Ovary (tissue), 9 donors: Measurements from ENCODE around the gene KMT5C. TPM values are rescaled to one million over a fixed set of nuclear protein-coding genes. Genes with fewer than 3 reads are reported as not detected.

ENCODE experiments used
- DNase-seq, 5 donors: peaks; one replicate each; pipeline ENCODE4 v3.0.0-alpha.2; 2019 to 2020
- H3K27ac ChIP-seq, 2 donors: fragments of 200-600 bp; one replicate each; pipeline versions ENCODE4 v1.5.1 to v1.8.0; 2019 to 2022
- H3K27me3 ChIP-seq: fragments of 200-600 bp; one replicate; pipeline ENCODE4 v1.8.0; 2022
- H3K36me3 ChIP-seq: fragments of 200-600 bp; sonication (generic); one replicate; pipeline ENCODE4 v1.5.1; 2019
- H3K4me1 ChIP-seq: one replicate; pipeline ENCODE4 v1.8.1; 2013; ENCODE audit warnings: mild to moderate bottlenecking, moderate library complexity; ENCODE audit not compliant: insufficient read depth
- H3K4me3 ChIP-seq: fragments of 200-600 bp; sonication (generic); one replicate; pipeline ENCODE4 v1.5.1; 2017
- H3K9me3 ChIP-seq, 2 donors: fragments of 200-600 bp in 1 of 2; sonication (generic) in 1 of 2; one replicate each; pipeline versions ENCODE4 v1.5.1 to v1.8.1; 2013 to 2019; ENCODE audit warnings: mild to moderate bottlenecking in 1 of 2, moderate library complexity in 1 of 2
- EP300 ChIP-seq: sonication (generic); formaldehyde crosslinking; IDR thresholded peaks from one replicate; pipeline ENCODE4 v1.6.1; 2017; ENCODE audit warnings: antibody characterized with exemption
- POLR2A ChIP-seq: fragments of 450-650 bp; IDR thresholded peaks from one replicate; pipeline ENCODE4 v1.6.1; 2017; ENCODE audit warnings: antibody characterized with exemption, mild to moderate bottlenecking, moderate library complexity
- WGBS, 3 donors: extraction: QIAGEN DNeasy Blood & Tissue Kit in 1 of 3; methylation state at CpG; one replicate each; pipeline versions ENCODE4 v1.1.5 to v1.1.7; 2013 to 2017; 5-methylcytosine and 5-hydroxymethylcytosine counted together
- intact Hi-C, 4 donors: fragments of 100-400 bp; cut with DNase I; formaldehyde crosslinking; loops; one replicate each; pipeline versions ENCODE4 v1.11.0 to v1.15.1; 2022 to 2023
- polyA plus RNA-seq, 2 donors: library from polyadenylated mRNA; stranded (reverse); fragments of 200-250 nt in 1 of 2; fragments of 350-450 nt in 1 of 2; fragmentation: Illumina TruSeq in 1 of 2; extraction: RNeasy Lipid Tissue Mini Kit (QIAGEN cat#74804) in 1 of 2; gene quantifications; one replicate each; pipeline ENCODE4 v1.2.3, GENCODE V29; 2013 to 2014
- total RNA-seq, 7 donors: library from RNA; depleted of rRNA in 2 of 7; stranded (reverse); fragments of >200 nt in 2 of 7; fragmentation: NEBNext Ultra II Directional in 3 of 7; extraction: Animal tissue kit (Norgen Biotek cat#: 25700) in 3 of 7; gene quantifications; one replicate each; pipeline versions ENCODE4 v1.1.0 to v1.2.4, GENCODE V29; 2016 to 2023
- TF ChIP-seq, protein P1 (sequence below), 3 donors: fragments of 450-650 bp in 2 of 3; fragments of 200-600 bp in 1 of 3; IDR thresholded peaks; one replicate each; pipeline versions ENCODE4 v1.5.1 to v1.8.0; 2016 to 2022; ENCODE audit warnings: antibody characterized with exemption in 3 of 3, mild to moderate bottlenecking in 1 of 3
- donor health status: DM: no; HTN: no; CAD: no; lungs with moderate emphysema.
- donor health status: DM: no; HTN: no; CAD: no.
- donor health status: Bipolar disorder and iron deficiency.
- donor health status: DM: yes; HTN: yes; CAD: no.
- donor health status: DM: no; HTN: no; CAD: no.
- donor health status: DM: yes; HTN: yes; CAD: no.

The KMT5C gene
- total and polyA plus RNA-seq, 9 donors, result 0.37 to 26.2 (median 11.9) TPM

DNA sequence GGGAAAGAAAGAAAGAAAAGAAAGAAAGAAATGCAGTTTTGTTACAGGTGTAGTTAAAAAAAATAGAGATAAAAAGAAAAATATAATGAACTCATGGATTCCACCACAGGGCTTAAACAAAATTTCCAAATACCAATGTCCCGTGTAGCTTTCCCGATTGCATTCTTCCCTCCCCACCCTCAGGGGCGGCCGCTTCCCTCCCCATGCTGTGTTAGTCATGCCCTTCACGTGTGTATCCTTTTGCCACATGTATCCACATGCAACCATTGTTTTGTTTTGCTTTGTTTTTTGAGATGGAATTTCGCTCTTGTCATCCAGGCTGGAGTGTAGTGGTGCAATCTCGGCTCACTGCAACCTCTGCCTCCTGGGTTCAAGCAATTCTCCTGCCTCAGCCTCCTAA is 3.6 kb upstream of the KMT5C start:
- TF ChIP-seq EP300, result no peak
- TF ChIP-seq, protein P1, sequence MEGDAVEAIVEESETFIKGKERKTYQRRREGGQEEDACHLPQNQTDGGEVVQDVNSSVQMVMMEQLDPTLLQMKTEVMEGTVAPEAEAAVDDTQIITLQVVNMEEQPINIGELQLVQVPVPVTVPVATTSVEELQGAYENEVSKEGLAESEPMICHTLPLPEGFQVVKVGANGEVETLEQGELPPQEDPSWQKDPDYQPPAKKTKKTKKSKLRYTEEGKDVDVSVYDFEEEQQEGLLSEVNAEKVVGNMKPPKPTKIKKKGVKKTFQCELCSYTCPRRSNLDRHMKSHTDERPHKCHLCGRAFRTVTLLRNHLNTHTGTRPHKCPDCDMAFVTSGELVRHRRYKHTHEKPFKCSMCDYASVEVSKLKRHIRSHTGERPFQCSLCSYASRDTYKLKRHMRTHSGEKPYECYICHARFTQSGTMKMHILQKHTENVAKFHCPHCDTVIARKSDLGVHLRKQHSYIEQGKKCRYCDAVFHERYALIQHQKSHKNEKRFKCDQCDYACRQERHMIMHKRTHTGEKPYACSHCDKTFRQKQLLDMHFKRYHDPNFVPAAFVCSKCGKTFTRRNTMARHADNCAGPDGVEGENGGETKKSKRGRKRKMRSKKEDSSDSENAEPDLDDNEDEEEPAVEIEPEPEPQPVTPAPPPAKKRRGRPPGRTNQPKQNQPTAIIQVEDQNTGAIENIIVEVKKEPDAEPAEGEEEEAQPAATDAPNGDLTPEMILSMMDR (IDR thresholded peaks at IDR 0.05), result no peak
- Histone ChIP-seq H3K27me3 (no peaks in the 10 kb centered on the region), H3K4me1 (peaks cover 6% of the 10 kb centered on the region), H3K4me3 (no peak overlapping the region), H3K9me3 (no peaks in the 10 kb centered on the region), H3K36me3 (no peaks in the 10 kb centered on the region), H3K27ac (no peak overlapping the region)
- intact Hi-C loops, result no loop called here
- 63 to 75% (median 66%) methylated on average over 7 of the region's 7 CpGs for WGBS, 3 donors
- DNase-seq, result no peak

DNA sequence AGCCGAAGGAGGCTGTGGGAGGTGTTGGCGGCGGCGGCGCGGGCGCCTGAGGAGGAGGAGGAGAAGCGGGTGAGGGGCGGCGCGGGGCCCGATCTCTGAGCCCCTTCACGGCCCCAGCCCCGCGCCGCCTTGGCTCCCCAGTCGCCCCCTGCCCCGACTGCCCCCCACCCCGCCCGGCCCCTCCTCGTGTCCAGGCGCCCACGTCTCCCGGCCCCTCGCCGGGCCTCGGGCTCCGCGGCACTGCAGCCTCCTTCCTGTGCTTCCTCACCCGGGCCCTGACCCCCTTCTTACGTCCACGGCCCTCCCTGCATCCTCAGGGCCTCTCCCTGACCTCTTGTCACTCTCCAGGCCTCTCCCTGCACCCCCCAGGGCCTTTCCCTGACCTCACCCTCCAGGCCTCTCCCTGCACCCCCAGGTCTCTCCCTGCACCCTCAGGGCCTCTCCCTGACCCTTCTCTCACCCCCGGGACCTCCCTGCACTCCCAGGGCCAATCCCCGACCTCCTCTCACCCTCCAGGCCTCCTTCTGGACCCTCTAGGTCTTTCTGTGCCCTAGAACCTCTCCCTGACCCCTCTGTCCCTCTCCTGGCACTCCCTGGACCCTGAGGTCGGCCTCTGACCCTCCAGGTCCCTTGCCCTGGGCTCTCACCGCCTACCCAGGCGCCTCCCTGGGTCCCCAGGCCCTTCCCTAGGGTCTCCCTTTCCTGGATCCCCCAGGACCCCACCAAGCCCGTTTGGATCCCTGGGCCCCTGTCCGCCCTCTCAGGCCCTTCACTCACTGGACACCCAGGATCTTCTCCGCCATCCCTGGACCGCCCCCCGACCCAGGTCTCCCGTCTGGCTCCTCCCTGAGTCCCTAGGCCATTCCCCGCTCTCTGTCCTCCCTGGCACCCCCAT is 460 bp downstream of the KMT5C start:
- DNase-seq, result peak in 3 of 5 donors; percentile 35 to 64 (median 59)
- Histone ChIP-seq H3K36me3 (no peaks in the 10 kb centered on the region), H3K27ac (peak overlapping the region; percentile 64 to 70), H3K27me3 (no peaks in the 10 kb centered on the region), H3K4me1 (peaks cover 9% of the 10 kb centered on the region), H3K4me3 (peak overlapping the region; percentile 93), H3K9me3 (no peaks in the 10 kb centered on the region)
- TF ChIP-seq EP300 (no peak), POLR2A (no peak)
- TF ChIP-seq, protein P1 (IDR thresholded peaks at IDR 0.05), result no peak
- WGBS, 3 donors, result 2% methylated on average over 39 to 44 of the region's 44 CpGs
- intact Hi-C loops, result loop anchor here in 1 of 4 donors (5.0 kb wide), 1 partner anchor 42 kb away; the partner anchor contains the start of gene TMEM238

DNA sequence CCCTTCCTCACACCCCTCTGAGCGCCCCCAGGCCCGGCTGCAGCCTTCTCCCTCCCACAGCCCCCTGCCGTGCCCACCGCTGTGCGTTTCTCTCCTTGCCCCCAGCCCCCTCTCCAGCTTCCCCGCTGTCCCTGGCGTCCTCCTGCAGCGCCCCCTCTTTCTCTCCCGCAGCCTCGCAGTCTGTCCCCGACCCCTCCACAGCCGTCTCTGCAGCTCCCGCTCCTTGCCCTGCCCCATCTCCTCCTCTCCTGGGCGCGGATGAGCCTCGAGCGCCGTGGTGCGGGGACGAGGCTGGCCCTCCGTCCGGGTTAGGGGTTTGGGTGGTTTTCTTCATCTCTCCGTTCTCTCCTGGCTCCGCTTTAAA is 1.1 kb downstream of the KMT5C start:
- WGBS, 3 donors, result 1 to 3% (median 2%) methylated on average over 24 of the region's 24 CpGs
- Histone ChIP-seq H3K4me1 (peaks cover 9% of the 10 kb centered on the region), H3K27ac (peak overlapping the region in 1 of 2 donors; percentile 70), H3K36me3 (no peaks in the 10 kb centered on the region), H3K9me3 (no peaks in the 10 kb centered on the region), H3K27me3 (no peaks in the 10 kb centered on the region), H3K4me3 (peak overlapping the region; percentile 93)
- TF ChIP-seq EP300, result no peak
- TF ChIP-seq, protein P1 (IDR thresholded peaks at IDR 0.05), result no peak
- no peak for TF ChIP-seq POLR2A
- DNase-seq, result peak in 2 of 5 donors; percentile 35 to 54
- intact Hi-C loops, result loop anchor here in 1 of 4 donors (5.0 kb wide), 1 partner anchor 42 kb away; the partner anchor contains the start of gene TMEM238

DNA sequence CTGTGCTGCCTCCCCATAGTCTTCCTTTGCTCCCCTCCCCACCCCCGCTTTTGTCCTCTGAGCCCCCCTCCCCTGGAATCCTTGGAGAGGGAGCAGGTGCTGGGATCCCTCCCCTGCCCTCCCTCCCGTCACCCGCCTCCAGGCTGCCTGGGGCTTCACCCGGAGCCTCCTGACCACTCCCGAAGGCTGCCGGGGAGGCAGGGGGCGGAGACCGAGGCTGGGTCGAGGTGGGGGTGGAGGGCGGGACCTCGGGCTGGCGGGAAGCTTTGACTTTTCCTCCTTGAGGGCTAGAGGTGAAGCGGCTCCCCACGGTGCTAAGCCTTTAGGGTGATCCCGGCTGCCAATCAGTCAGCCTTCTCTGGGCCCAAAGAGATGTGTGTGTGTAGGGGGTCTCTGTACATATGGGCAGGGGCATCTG is 1.5 kb downstream of the KMT5C start:
- WGBS, 3 donors, result 3 to 4% (median 3%) methylated on average over 5 to 15 of the region's 15 CpGs
- Histone ChIP-seq H3K4me1 (peaks cover 9% of the 10 kb centered on the region), H3K9me3 (no peaks in the 10 kb centered on the region), H3K27ac (peak overlapping the region in 1 of 2 donors; percentile 14), H3K4me3 (peak overlapping the region; percentile 93), H3K27me3 (no peaks in the 10 kb centered on the region), H3K36me3 (no peaks in the 10 kb centered on the region)
- TF ChIP-seq, protein P1 (IDR thresholded peaks at IDR 0.05), result no peak
- no peak for TF ChIP-seq POLR2A
- no peak for TF ChIP-seq EP300
- intact Hi-C loops, result loop anchor here in 1 of 4 donors (5.0 kb wide), 1 partner anchor 41 kb away; the partner anchor contains the start of gene TMEM238
- peak; percentile 67 to 75 (median 68) for DNase-seq
